Effector memory CD8-positive, alpha-beta T cell (primary cell): ENCODE results near the gene OTX1.
A peak's percentile ranks its signal among the peaks of the same experiment; 100 is the strongest.

Experiments used
- ATAC-seq: fragments of 150-1000 bp; cut with Tn5 transposase; replicated peaks from 2 replicates; pipeline ENCODE4 v1.10.0; 2021; ENCODE audit warnings: mild to moderate bottlenecking, moderate library complexity
- DNase-seq, 3 experiments: peaks; one replicate each; pipeline ENCODE4 v3.0.0; 2021
- H3K27ac Mint-ChIP-seq, 2 donors: one replicate each; pipeline ENCODE4 v1.8.0; 2022; ENCODE audit warnings: mild to moderate bottlenecking in 2 of 2, mixed read lengths in 2 of 2, moderate library complexity in 2 of 2
- H3K27me3 Mint-ChIP-seq, 2 donors: one replicate each; pipeline ENCODE4 v1.8.0; 2022; ENCODE audit warnings: mixed read lengths in 2 of 2
- H3K36me3 Mint-ChIP-seq: one replicate; pipeline ENCODE4 v1.8.0; 2022; ENCODE audit warnings: mild to moderate bottlenecking, moderate library complexity, mixed read lengths; ENCODE audit not compliant: insufficient read depth
- H3K4me1 Mint-ChIP-seq, 2 donors: one replicate each; pipeline ENCODE4 v1.8.0; 2022; ENCODE audit warnings: low read depth in 2 of 2, mixed read lengths in 2 of 2
- H3K4me3 Mint-ChIP-seq, 2 donors: one replicate each; pipeline ENCODE4 v1.8.0; 2022; ENCODE audit warnings: mild to moderate bottlenecking in 2 of 2, mixed read lengths in 2 of 2, moderate library complexity in 2 of 2
- H3K9me3 Mint-ChIP-seq, 2 donors: one replicate each; pipeline ENCODE4 v1.8.0; 2022; ENCODE audit warnings: mixed read lengths in 2 of 2

Gene OTX1

GRCh38 chr2:63034526-63034925 lies 16.1 kb upstream of the OTX1 start:
- no peak for ATAC-seq
- H3K36me3 Mint-ChIP-seq, result no peaks in the 10 kb centered on the region
- H3K27me3 Mint-ChIP-seq, result no peaks in the 10 kb centered on the region
- H3K4me3 Mint-ChIP-seq, result no peak overlapping the region
- no peaks in the 10 kb centered on the region for H3K4me1 Mint-ChIP-seq
- H3K9me3 Mint-ChIP-seq, result no peaks in the 10 kb centered on the region
- H3K27ac Mint-ChIP-seq, result no peak overlapping the region
- DNase-seq, result no peak

GRCh38 chr2:63035169-63035568 lies 15.5 kb upstream of the OTX1 start:
- ATAC-seq (no peak), DNase-seq (no peak)
- no peaks in the 10 kb centered on the region for H3K36me3 Mint-ChIP-seq
- no peaks in the 10 kb centered on the region for H3K4me1 Mint-ChIP-seq
- H3K27me3 Mint-ChIP-seq, result no peaks in the 10 kb centered on the region
- no peak overlapping the region for H3K4me3 Mint-ChIP-seq
- no peaks in the 10 kb centered on the region for H3K9me3 Mint-ChIP-seq
- no peak overlapping the region for H3K27ac Mint-ChIP-seq

- ATAC-seq (no peak), DNase-seq (no peak)
- H3K27me3 Mint-ChIP-seq, result no peaks in the 10 kb centered on the region
- H3K4me1 Mint-ChIP-seq, result no peaks in the 10 kb centered on the region
- no peaks in the 10 kb centered on the region for H3K9me3 Mint-ChIP-seq
- no peak overlapping the region for H3K4me3 Mint-ChIP-seq
- H3K27ac Mint-ChIP-seq, result no peak overlapping the region
- no peaks in the 10 kb centered on the region for H3K36me3 Mint-ChIP-seq
Measured at GRCh38 chr2:63035660-63036059, 15.0 kb upstream of the OTX1 start.

- no peaks in the 10 kb centered on the region for H3K4me1 Mint-ChIP-seq
- ATAC-seq (no peak), DNase-seq (no peak)
- H3K9me3 Mint-ChIP-seq, result no peaks in the 10 kb centered on the region
- no peak overlapping the region for H3K4me3 Mint-ChIP-seq
- no peaks in the 10 kb centered on the region for H3K36me3 Mint-ChIP-seq
- no peaks in the 10 kb centered on the region for H3K27me3 Mint-ChIP-seq
- no peak overlapping the region for H3K27ac Mint-ChIP-seq
Measured at GRCh38 chr2:63038034-63038433, 12.6 kb upstream of the OTX1 start.

GRCh38 chr2:63040586-63040985 lies 10.0 kb upstream of the OTX1 start:
- H3K27ac Mint-ChIP-seq, result no peak overlapping the region
- H3K4me3 Mint-ChIP-seq, result no peak overlapping the region
- no peaks in the 10 kb centered on the region for H3K9me3 Mint-ChIP-seq
- DNase-seq (no peak), ATAC-seq (no peak)
- H3K27me3 Mint-ChIP-seq, result peaks cover 15 to 21% of the 10 kb centered on the region in 2 donors
- H3K4me1 Mint-ChIP-seq, result no peaks in the 10 kb centered on the region
- no peaks in the 10 kb centered on the region for H3K36me3 Mint-ChIP-seq

GRCh38 chr2:63041592-63041991 lies 9.0 kb upstream of the OTX1 start:
- Mint-ChIP-seq H3K36me3 (no peaks in the 10 kb centered on the region), H3K27ac (no peak overlapping the region), H3K27me3 (peaks cover 25 to 31% of the 10 kb centered on the region in 2 donors), H3K4me1 (peaks cover 3% of the 10 kb centered on the region in 2 donors), H3K9me3 (no peaks in the 10 kb centered on the region), H3K4me3 (no peak overlapping the region)
- ATAC-seq (no peak), DNase-seq (no peak)

GRCh38 chr2:63044362-63045327 lies 6.0 kb upstream of the OTX1 start:
- H3K27ac Mint-ChIP-seq, result no peak overlapping the region
- H3K36me3 Mint-ChIP-seq, result no peaks in the 10 kb centered on the region
- H3K4me3 Mint-ChIP-seq, result no peak overlapping the region
- ATAC-seq (no peak), DNase-seq (no peak)
- H3K4me1 Mint-ChIP-seq, result peaks cover 19 to 25% of the 10 kb centered on the region in 2 donors
- peaks cover 54 to 62% of the 10 kb centered on the region in 2 donors for H3K27me3 Mint-ChIP-seq
- no peaks in the 10 kb centered on the region for H3K9me3 Mint-ChIP-seq

GRCh38 chr2:63046552-63046951 lies 4.1 kb upstream of the OTX1 start:
- Mint-ChIP-seq H3K27ac (no peak overlapping the region), H3K4me3 (peak overlapping the region; percentile 10 to 49), H3K36me3 (no peaks in the 10 kb centered on the region), H3K9me3 (no peaks in the 10 kb centered on the region), H3K4me1 (peaks cover 26 to 34% of the 10 kb centered on the region in 2 donors), H3K27me3 (peaks cover 65 to 79% of the 10 kb centered on the region in 2 donors)
- no peak for DNase-seq
- no peak for ATAC-seq

- Mint-ChIP-seq H3K27ac (no peak overlapping the region), H3K9me3 (no peaks in the 10 kb centered on the region), H3K36me3 (no peaks in the 10 kb centered on the region), H3K4me1 (peaks cover 26 to 34% of the 10 kb centered on the region in 2 donors), H3K27me3 (peaks cover 66 to 82% of the 10 kb centered on the region in 2 donors), H3K4me3 (peak overlapping the region; percentile 49 to 82)
- ATAC-seq (no peak), DNase-seq (no peak)
Measured at GRCh38 chr2:63046961-63047320, 3.7 kb upstream of the OTX1 start.

GRCh38 chr2:63047321-63048279 lies 3.0 kb upstream of the OTX1 start:
- peaks cover 73 to 88% of the 10 kb centered on the region in 2 donors for H3K27me3 Mint-ChIP-seq
- peak overlapping the region; percentile 61 to 82 for H3K4me3 Mint-ChIP-seq
- no peaks in the 10 kb centered on the region for H3K36me3 Mint-ChIP-seq
- no peaks in the 10 kb centered on the region for H3K9me3 Mint-ChIP-seq
- DNase-seq, result no peak
- peaks cover 29 to 34% of the 10 kb centered on the region in 2 donors for H3K4me1 Mint-ChIP-seq
- H3K27ac Mint-ChIP-seq, result no peak overlapping the region
- no peak for ATAC-seq

GRCh38 chr2:63048367-63049171 lies 2.1 kb upstream of the OTX1 start:
- ATAC-seq (no peak), DNase-seq (no peak)
- Mint-ChIP-seq H3K4me3 (peak overlapping the region; percentile 82 to 83), H3K27ac (no peak overlapping the region), H3K27me3 (peaks cover 83 to 97% of the 10 kb centered on the region in 2 donors), H3K9me3 (no peaks in the 10 kb centered on the region), H3K4me1 (peaks cover 29 to 37% of the 10 kb centered on the region in 2 donors), H3K36me3 (no peaks in the 10 kb centered on the region)

- H3K27ac Mint-ChIP-seq, result peak overlapping the region in 1 of 2 donors; percentile 2
- DNase-seq (no peak), ATAC-seq (no peak)
- no peaks in the 10 kb centered on the region for H3K9me3 Mint-ChIP-seq
- H3K4me3 Mint-ChIP-seq, result peak overlapping the region; percentile 82 to 83
- peaks cover 88 to 97% of the 10 kb centered on the region in 2 donors for H3K27me3 Mint-ChIP-seq
- peaks cover 34 to 45% of the 10 kb centered on the region in 2 donors for H3K4me1 Mint-ChIP-seq
- no peaks in the 10 kb centered on the region for H3K36me3 Mint-ChIP-seq
Measured at GRCh38 chr2:63049211-63049969, 1.2 kb upstream of the OTX1 start.
